A673 (cell line): ENCODE measurements around the gene HDAC4. TPM values are rescaled to one million over a fixed set of nuclear protein-coding genes. Genes with fewer than 3 reads are reported as not detected.

ENCODE experiments used
- BruUV-seq: library from RNA; stranded (reverse); fragments of 400-500 nt; replicated peaks from 2 replicates; lab custom pipeline; 2021; lab: Mats Ljungman, UMichigan
- CTCF ChIA-PET: fragments of 300-600 bp; sonication (Branson Sonifier 250); formaldehyde crosslinking; loops from one replicate; lab custom pipeline; 2022; ENCODE audit warnings: antibody characterized with exemption; lab: Charles Lee
- POLR2A ChIA-PET: fragments of 300-600 bp; sonication (Branson Sonifier 250); formaldehyde crosslinking; loops from one replicate; lab custom pipeline; 2022; ENCODE audit warnings: antibody characterized with exemption; ENCODE audit not compliant: low non-redundant PET; lab: Charles Lee
- DNase-seq: peaks from one replicate; pipeline ENCODE4 v3.0.0-alpha.2; 2015; ENCODE audit warnings: low spot score
- H3K27ac ChIP-seq: fragments of 200-600 bp; sonication (generic); 2 replicates; pipeline ENCODE4 v1.5.1; 2016; ENCODE audit warnings: mixed run types, low read depth, mild to moderate bottlenecking, mixed read lengths, antibody characterized with exemption, low read length; ENCODE audit not compliant: poor library complexity, severe bottlenecking
- H3K27me3 ChIP-seq: fragments of 200-600 bp; sonication (generic); replicated peaks from 2 replicates; pipeline ENCODE4 v1.6.1; 2017; ENCODE audit warnings: mixed run types, low read depth, mild to moderate bottlenecking, mixed read lengths, antibody characterized with exemption, low read length; ENCODE audit not compliant: insufficient read depth, poor library complexity
- H3K36me3 ChIP-seq: fragments of 200-600 bp; sonication (generic); 2 replicates; pipeline ENCODE4 v1.6.1; 2016; ENCODE audit warnings: mixed run types, mild to moderate bottlenecking, mixed read lengths, antibody characterized with exemption, low read length; ENCODE audit not compliant: insufficient read depth, poor library complexity, severe bottlenecking
- H3K4me1 ChIP-seq: fragments of 200-600 bp; sonication (generic); 2 replicates; pipeline ENCODE4 v1.6.1; 2017; ENCODE audit warnings: mixed run types, mild to moderate bottlenecking, mixed read lengths, antibody characterized with exemption, low read length; ENCODE audit not compliant: insufficient read depth, poor library complexity, severe bottlenecking
- H3K4me3 ChIP-seq: fragments of 200-600 bp; sonication (generic); 2 replicates; pipeline ENCODE4 v1.5.1; 2016; ENCODE audit warnings: low read depth, mixed run types, mild to moderate bottlenecking, mixed read lengths, low read length; ENCODE audit not compliant: poor library complexity, severe bottlenecking
- H3K9me3 ChIP-seq: fragments of 200-600 bp; sonication (generic); 2 replicates; pipeline ENCODE4 v1.6.1; 2016; ENCODE audit warnings: mixed run types, low read depth, mild to moderate bottlenecking, mixed read lengths, antibody characterized with exemption, low read length; ENCODE audit not compliant: poor library complexity, severe bottlenecking
- CTCF ChIP-seq: fragments of 300-800, 200-600 bp; sonication (generic); conservative IDR thresholded peaks from 2 replicates; pipeline ENCODE4 v1.5.1; 2017; ENCODE audit warnings: low read depth, mild to moderate bottlenecking, antibody characterized with exemption, low read length, moderate library complexity, mixed read lengths
- EZH2 ChIP-seq: fragments of 200-600 bp; sonication (generic); IDR thresholded peaks from 2 replicates; pipeline ENCODE4 v1.6.1; 2017; ENCODE audit warnings: borderline replicate concordance, low read depth, mild to moderate bottlenecking, mixed read lengths, antibody characterized with exemption, low read length; ENCODE audit not compliant: poor library complexity, severe bottlenecking
- intact Hi-C: fragments of 100-400 bp; cut with micrococcal nuclease; formaldehyde crosslinking; loops from one replicate; pipeline ENCODE4 v1.10.0; 2022; ENCODE audit not compliant: unreplicated experiment
- total RNA-seq: library from RNA; stranded (reverse); gene quantifications from 2 replicates; pipeline ENCODE4 v1.2.3, GENCODE V29; 2021

HDAC4 gene
- total RNA-seq, 1 experiment from 2014 or later = 40.0 TPM

DNA sequence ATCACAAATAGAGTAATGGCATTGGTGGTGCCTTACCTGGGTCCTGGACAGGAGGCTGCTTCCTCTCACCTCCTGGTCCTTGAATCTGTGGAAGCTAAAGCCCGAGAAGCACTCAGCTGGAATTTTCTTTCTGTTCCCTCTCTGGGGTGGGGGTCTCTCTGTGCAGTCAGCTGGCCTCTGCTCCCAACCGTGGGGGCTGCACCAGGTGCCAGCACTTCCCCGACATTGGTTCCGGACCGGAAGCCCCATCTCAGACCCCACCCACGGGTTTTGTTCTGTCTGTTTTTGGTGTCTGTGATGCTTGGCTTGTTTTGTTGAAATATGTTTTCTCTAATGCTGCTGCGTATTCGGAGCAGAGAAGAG, 398.2 kb downstream of the HDAC4 start:
- POLR2A ChIA-PET = no interaction called here
- no peak for DNase-seq
- H3K36me3 ChIP-seq = no peaks in the 10 kb centered on the region
- H3K27me3 ChIP-seq = peaks cover 37% of the 10 kb centered on the region
- peaks cover 6% of the 10 kb centered on the region for H3K4me1 ChIP-seq
- no peak overlapping the region for H3K27ac ChIP-seq
- BruUV-seq = no TSS peak
- H3K4me3 ChIP-seq = no peak overlapping the region
- no peaks in the 10 kb centered on the region for H3K9me3 ChIP-seq
- intact Hi-C loops = no loop called here
- TF ChIP-seq CTCF (no peak), EZH2 (no peak)
- CTCF ChIA-PET = no interaction called here

GRCh38 chr2:239001794-239002193, 399.0 kb downstream of the HDAC4 start:
- CTCF ChIA-PET = no interaction called here
- DNase-seq = no peak
- peaks cover 6% of the 10 kb centered on the region for H3K4me1 ChIP-seq
- POLR2A ChIA-PET = no interaction called here
- TF ChIP-seq CTCF = no peak
- no peak for TF ChIP-seq EZH2
- BruUV-seq = no TSS peak
- H3K36me3 ChIP-seq = no peaks in the 10 kb centered on the region
- H3K27ac ChIP-seq = no peak overlapping the region
- H3K27me3 ChIP-seq = peaks cover 32% of the 10 kb centered on the region
- no peaks in the 10 kb centered on the region for H3K9me3 ChIP-seq
- no peak overlapping the region for H3K4me3 ChIP-seq
- intact Hi-C loops = no loop called here

DNA sequence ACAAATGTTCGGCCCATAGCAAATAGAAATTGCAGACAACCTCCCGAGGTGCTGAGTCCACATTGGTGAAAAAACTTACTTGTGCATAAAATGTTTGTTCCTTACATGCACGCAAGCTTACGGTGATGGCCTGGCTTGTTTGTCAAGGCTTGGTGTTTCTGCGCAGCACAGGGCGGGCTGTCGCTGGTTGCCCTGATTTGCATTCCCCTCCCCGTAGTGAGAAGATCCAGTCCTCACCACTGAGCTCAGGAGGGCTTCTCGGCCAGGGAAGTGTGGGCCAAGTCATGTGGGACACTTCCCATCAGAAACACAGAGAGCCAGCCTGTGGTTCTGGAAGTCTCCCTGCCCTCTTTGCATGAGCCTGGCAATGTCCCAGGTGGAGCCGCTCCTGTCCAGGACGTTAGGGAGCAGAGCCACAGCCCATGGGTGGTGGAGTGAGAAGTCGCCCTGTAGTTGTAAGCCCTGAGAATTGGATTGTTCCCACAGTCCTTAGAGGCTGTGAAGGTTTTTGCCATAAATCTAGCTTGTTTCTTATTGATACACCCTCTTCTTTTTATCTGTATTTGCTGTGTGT, 400.2 kb downstream of the HDAC4 start:
- Histone ChIP-seq H3K9me3 (no peaks in the 10 kb centered on the region), H3K4me1 (peaks cover 6% of the 10 kb centered on the region), H3K27me3 (peaks cover 22% of the 10 kb centered on the region), H3K36me3 (no peaks in the 10 kb centered on the region), H3K4me3 (no peak overlapping the region), H3K27ac (no peak overlapping the region)
- TF ChIP-seq CTCF = no peak
- no peak for TF ChIP-seq EZH2
- no peak for DNase-seq
- ChIA-PET CTCF (no interaction called here), POLR2A (no interaction called here)
- no TSS peak for BruUV-seq
- intact Hi-C loops = no loop called here
